GM19467 (cell line): ENCODE measurements around the gene SLC22A6.

Experiments used
- ATAC-seq: cut with Tn5 transposase; IDR thresholded peaks from one replicate; pipeline ENCODE4 v1.9.1; 2021; ENCODE audit warnings: mild to moderate bottlenecking, moderate library complexity; ENCODE audit not compliant: unreplicated experiment

Gene SLC22A6

GRCh38 chr11:62933285-62933684 is 51.5 kb downstream of the SLC22A6 start:
- ATAC-seq: no peak

- ATAC-seq: no peak
These were observed 53.1 kb downstream of the SLC22A6 start for GRCh38 chr11:62931499-62932278.

DNA sequence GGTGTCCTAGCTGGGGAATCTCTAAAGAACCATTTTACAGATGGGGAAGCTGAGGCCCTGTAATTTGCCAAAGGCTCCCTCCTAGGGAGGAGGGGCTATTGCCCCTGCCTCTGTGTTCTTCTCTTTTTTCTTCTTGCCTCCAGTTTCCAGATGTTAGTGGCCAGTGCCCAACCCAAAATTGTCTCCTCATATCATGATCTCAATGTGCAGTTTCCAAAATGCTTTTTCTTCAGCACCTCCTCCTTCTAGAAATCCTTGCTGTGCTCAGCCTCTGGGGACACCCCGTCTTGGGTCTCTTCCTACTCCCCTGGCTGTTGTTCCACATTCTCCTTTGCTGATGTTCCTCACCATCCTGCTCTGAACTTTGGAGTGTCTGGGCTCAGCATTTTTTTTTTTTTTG is 54.1 kb downstream of the SLC22A6 start:
- ATAC-seq: no peak

- ATAC-seq: no peak
These were observed 54.6 kb downstream of the SLC22A6 start for GRCh38 chr11:62930157-62930556.

GRCh38 chr11:62928011-62928410 is 56.8 kb downstream of the SLC22A6 start:
- no peak for ATAC-seq

DNA sequence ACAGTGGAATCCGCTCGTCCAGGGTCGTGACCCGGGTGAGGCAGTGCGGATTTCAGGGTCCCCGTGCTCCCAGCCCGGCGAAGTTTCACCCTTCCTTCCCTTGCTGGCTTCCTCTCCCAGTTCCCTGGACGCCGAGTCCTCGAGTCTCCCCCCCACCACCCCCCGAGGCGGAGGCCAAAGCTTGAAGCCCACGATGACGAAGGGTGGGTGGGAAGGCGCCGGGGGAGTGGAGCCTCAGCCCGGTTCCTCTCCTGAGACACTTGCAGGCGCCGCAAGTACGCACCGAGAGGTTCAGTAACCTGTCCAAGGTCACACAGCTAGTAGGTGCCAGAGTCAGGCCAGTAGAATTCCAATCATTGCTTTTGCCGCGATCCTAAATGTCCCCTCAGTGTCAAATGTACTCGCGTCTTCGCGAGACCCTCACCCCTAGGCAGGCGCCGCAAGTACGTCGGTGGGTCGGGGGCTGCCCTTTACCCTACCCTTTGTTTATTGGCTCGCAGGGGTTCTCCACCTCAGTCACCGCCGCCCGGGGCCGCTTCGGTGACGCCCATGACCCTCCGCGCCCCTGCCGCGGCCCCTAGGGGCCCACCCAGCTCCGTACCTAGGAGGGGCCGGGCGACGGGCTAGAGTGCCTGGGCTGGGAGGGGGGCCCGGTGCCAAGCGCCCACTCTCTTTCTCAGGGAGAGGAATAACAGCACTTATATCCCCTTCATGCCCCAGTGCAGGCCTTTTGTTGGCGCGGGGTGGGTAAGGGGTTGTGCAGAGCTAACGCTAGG is 57.9 kb downstream of the SLC22A6 start:
- no peak for ATAC-seq
